ENCODE data around the gene NCK2.

Gene NCK2

DNA sequence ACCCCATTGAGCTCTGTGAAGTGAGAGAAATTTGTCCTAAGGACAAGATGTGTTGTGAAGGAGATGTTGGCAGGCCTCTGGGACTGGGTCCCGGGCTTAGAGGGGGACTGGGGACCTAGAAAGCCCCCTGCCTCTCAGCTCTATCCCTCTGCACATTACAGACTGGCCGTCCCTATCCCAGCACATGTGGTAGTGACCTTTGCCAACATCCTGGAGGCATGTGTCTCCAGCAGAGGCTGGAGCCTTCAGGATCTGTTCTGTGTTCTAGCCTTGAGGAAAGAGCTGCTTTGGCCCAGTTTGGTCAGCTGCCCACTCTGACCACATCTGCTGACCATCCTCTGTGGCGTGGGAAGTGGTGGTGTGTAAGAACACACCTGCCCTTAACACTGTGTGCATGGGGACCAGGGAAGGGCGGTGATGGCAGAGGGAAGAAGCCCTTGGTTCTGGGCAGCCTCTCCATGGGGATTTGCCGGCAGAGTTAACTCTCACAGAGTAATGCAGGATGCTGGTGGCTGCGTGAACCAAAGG, 33.4 kb downstream of the NCK2 start:
- DNase-seq, result no peak

- DNase-seq, result no peak
Measured at GRCh38 chr2:105779394-105779793, 34.7 kb downstream of the NCK2 start.

DNA sequence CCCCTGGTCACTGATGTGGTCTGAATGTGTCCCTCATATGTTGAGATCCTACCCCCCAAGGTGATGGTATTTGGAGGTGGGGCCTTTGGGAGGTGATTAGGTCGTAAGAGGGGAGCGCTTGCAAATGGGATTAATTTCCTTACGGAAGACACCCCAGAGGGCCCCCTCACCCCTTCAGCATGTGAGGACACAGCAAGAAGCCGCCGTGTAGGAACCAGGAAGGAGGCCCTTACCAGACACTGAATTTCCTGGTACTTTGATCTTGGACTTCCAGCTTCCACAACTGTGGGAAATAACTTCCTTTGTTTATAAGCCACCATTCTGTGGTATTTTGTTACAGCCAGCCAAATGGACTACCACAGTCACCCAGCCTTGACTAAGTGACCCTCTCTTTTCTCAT, 35.9 kb downstream of the NCK2 start:
- DNase-seq, result no peak

DNA sequence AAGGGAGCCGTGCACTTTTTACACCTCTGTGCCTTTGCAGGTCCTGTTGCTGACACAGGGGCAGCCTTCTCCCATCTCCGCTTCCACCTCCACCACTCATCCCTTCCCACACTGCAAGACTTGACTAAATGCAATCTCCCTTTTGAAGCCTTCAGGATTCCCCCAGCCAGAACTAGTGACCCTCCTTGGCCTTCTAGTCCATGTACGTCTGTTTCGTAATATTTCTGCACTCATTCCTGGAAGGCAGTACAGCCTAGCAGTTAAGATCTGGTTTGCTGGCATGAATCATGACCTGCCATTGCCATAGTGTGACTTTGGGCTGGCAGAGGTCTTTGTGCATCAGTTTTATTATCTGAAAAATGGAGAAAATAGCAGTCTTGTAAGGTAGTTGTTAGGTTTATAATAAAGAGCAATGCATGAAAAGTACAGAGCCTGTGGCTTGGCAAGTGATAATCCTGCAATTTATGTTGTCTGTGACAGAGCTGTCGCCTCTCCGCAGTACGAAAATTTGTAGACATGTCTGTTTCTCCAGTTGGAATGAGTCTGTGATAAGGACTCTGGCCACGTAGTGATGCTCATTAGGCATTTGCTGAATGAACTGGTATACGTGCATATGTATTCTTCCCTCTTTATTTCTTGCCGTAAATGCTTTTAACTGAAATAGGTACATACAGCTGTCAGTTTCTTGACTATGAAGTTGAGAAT, 36.7 kb downstream of the NCK2 start:
- no peak for DNase-seq

GRCh38 chr2:105782123-105782522, 37.4 kb downstream of the NCK2 start:
- no peak for DNase-seq

DNA sequence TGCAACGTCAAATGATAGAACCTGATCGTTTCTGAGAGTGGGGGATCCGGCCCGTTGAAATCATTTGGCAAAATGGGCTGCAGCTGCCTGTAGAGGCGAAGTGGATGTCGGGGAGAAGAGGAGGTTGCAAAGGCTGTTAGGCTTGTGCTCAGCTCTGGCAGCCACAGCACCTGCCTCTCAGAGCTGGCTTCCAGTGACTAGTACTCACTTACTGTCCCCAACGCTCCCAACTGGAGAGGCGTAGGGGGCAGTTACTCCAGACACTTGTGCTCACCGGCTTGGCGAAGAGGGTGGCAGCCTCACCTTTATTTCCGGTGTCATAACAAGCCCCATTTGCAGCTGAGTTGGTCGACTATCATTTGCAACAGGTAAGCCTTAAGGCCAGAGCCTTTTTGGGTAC, 37.9 kb downstream of the NCK2 start:
- DNase-seq, result no peak

GRCh38 chr2:105783151-105783738, 38.5 kb downstream of the NCK2 start:
- no peak for DNase-seq

- no peak for DNase-seq
Measured at GRCh38 chr2:105783972-105784371, 39.3 kb downstream of the NCK2 start.

GRCh38 chr2:105784589-105784988, 39.9 kb downstream of the NCK2 start:
- DNase-seq, result no peak

GRCh38 chr2:105785095-105785847, 40.6 kb downstream of the NCK2 start:
- DNase-seq, result peak; percentile 32

DNA sequence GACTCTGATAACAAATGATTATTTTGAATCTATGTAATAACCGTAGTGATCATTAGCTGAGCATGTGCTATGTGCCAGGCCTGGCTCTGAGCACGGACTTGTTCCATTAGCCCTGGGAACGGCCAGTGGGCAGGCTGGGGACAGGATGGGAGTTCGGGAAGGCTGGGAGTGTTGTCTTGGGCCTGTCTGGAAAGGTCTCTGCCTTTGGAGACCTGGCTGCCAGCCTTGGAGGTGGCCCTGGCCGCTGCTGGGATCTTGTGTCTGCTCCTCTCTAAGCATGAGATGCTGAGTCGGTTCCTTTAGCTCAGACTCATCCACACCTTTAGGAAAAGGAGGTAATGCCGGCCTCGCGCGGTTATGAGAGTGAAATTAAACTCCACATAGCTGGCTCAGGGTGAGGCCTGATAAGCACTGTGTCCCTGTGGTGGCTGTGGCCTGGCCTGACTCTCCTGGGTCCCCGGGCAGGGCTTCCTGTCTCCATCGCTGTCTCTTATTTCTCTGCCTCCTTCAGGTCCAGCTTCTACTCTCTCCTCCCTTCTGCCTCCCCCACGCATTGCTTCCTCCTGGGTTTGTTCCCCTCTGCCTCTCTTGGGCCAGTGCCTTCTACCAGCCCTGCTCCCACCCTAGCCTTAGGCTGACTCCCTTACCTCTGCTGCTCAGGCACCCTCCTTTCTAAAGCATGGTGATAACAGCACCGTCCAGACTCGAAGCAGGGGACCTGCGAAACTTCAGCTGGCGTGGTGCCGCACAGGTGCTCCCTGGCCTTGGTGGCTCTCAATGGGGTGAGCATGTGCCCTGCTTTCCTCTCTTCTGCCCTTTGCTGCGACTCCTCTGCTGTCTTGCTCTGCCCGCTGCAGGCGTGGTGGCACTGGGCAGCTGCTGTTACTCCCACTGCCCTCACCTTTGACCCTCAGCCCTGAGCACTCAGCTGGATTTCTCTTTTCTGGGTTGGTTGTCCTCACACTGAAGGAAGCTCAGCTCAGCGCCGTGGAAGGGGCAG, 41.8 kb downstream of the NCK2 start:
- peak; percentile 40 for DNase-seq

- peak; percentile 80 for DNase-seq
Measured at GRCh38 chr2:105787376-105788318, 42.9 kb downstream of the NCK2 start.

DNA sequence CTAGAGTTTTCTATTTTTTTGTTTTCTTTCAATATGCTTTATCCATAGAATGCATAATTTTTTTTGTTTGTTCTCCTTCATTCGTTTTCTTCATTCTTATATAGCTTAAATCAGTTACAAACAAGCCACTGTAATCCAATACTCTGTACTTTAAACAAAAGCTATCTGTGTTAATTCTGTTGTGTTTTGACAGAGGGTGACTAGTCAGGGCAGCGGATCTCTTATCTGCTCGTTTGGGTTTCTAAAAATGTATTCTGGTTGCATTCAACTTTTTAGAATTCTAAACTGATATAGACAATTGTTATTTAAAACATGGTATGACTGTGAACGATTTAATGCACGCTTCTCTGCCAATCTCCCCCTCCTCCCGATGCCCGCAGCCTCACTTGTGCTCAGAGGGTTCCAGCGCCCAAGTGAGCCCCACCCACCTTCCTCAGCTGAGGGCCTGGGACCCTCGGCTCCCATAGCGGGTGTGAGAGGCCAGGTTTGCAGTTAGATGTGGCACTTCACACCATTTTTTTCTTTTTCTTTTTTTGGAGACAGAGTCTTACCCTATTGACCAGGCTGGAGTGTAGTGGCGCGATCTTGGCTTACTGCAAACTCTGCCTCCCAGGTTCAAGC, 44.1 kb downstream of the NCK2 start:
- no peak for DNase-seq

DNA sequence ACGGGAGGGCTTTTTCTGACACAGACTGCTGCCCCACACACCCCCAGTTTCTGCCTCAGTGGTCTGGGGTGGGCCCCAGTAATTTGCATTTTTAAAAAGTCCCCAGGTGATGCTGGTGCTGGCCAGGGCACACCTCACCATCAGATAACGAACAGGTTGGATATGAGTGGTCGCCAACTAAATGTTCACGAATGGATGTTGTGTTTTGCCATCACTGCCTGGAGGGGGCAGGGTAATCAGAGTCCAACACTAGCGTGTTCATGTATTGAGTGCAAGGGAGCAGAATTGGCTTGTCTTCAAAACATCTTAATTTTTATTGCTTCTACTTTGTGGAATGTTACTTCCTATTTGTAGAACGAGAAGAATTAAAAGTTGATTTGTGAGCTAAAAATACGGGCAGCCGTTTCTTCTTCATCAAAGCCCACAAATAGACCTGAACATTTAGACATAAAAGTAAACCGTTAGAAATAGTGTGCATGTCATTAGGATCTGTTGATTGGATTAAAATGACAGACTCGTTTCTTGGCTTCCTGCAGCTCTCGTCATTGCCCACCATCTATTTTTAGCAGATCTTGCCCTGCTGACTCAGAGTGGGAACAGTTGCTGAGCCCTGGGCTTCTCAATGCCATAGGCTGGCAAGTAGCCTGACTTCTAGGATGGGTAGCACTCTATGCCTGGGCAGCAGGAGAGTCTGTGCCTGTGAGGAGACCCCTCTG, 45.2 kb downstream of the NCK2 start:
- DNase-seq, result peak; percentile 66

- no peak for DNase-seq
Measured at GRCh38 chr2:105790461-105791149, 45.9 kb downstream of the NCK2 start.

GRCh38 chr2:105791229-105791628, 46.5 kb downstream of the NCK2 start:
- DNase-seq, result no peak

DNA sequence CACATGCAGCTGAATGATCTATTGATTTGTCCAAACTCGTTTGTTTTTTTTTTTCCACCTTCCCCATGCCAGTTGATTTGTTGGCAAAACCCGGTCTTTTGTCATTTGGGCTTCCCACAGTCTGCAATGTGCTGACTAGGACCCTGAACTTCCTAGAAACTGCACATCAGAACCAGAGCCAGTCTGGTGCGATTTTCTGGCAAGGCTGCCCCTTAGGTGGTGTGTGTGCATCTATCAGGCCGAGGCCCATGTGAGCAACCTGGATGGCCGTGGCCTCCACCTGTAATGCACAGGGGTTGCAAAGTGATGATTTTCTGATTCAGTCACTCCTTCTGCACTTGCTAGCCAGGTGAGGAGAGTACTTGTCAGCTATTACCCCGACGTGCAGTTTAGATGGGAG, 47.8 kb downstream of the NCK2 start:
- DNase-seq, result no peak

DNA sequence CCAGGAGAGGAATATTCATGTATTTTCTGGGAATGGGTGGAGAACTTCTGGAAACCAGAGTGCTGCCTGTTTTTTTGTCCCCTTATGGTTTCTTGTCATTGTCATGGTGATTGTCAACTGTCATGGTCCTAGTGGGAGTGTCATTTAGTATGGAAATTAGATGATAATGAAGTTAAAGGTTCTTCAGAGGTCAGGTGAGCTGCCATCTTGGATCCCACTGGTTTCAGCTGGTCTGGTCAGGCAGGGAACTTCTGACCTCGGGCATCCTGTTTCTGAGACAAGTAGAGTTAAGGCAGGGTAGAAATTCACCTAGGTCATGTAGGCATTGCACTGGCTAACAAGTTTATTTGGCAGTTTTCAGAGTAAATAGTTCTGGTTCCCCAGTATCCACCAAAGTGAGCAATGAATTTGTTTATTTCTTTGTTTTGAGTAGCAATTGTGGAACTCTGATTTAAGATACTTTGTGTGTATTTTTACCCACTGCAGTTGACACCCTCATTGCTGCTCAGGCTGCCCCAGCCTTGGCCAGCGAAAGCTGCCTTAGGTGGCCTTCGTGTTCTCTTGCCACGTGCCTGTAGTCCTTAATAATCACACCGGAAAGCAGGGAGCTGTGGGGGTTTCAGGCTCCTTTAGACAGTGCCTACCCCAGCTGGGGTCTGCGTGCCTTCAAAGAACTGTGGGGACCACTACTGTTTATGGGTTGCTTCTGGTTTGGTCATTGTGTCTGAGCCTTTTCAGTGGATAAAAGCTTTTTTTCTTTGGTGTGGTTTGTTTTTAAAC, 48.7 kb downstream of the NCK2 start:
- no peak for DNase-seq

Data from CD4-positive, alpha-beta T cell treated with Interleukin-6 for 4 hours (primary cell).